ENCODE data around the gene SETD3. TPM values are rescaled to one million over a fixed set of nuclear protein-coding genes. Genes with fewer than 3 reads are reported as not detected.

The SETD3 gene
- polyA plus RNA-seq, 1 donor from 2014 or later = 49.6 TPM

- Histone ChIP-seq H3K9me2 (ENCODE audit: insufficient read depth, low read length) (no peaks in the 10 kb centered on the region), H3K79me2 (replicated peaks; ENCODE audit: insufficient read depth, low read length) (no peaks in the 10 kb centered on the region), H3K27ac (ENCODE audit: low read length) (no peak overlapping the region), H3K27me3 (ENCODE audit: insufficient read depth, low read depth, low read length) (no peaks in the 10 kb centered on the region), H3K36me3 (ENCODE audit: insufficient read depth, low read length) (no peaks in the 10 kb centered on the region), H3K4me3 (ENCODE audit: low read length) (no peak overlapping the region), H3K9ac (ENCODE audit: low read length) (no peak overlapping the region), H4K20me1 (ENCODE audit: insufficient read depth) (no peaks in the 10 kb centered on the region), H3K4me2 (ENCODE audit: low read length) (no peak overlapping the region), H3F3A (ENCODE audit: insufficient read depth, low read length, poor library complexity, severe bottlenecking) (no peaks in the 10 kb centered on the region), H3K9me3 (ENCODE audit: low read length) (no peaks in the 10 kb centered on the region), H2AFZ (ENCODE audit: low read depth, low read length) (no peak overlapping the region)
- TF ChIP-seq EZH2 (IDR thresholded peaks at IDR 0.05; ENCODE audit: borderline replicate concordance, insufficient read depth, low read length, poor library complexity, severe bottlenecking) (no peak), EP300 (conservative IDR thresholded peaks at IDR 0.05; ENCODE audit: poor library complexity, severe bottlenecking) (no peak), SMC3 (conservative IDR thresholded peaks at IDR 0.05; ENCODE audit: poor library complexity) (no peak)
These were observed 30.9 kb upstream of the SETD3 start for GRCh38 chr14:99511421-99512109.

- Histone ChIP-seq H3K9me3 (ENCODE audit: low read length) (no peaks in the 10 kb centered on the region), H3K36me3 (ENCODE audit: insufficient read depth, low read length) (no peaks in the 10 kb centered on the region), H2AFZ (ENCODE audit: low read depth, low read length) (no peak overlapping the region), H3K79me2 (replicated peaks; ENCODE audit: insufficient read depth, low read length) (no peaks in the 10 kb centered on the region), H3F3A (ENCODE audit: insufficient read depth, low read length, poor library complexity, severe bottlenecking) (no peaks in the 10 kb centered on the region), H3K9ac (ENCODE audit: low read length) (no peak overlapping the region), H3K9me2 (ENCODE audit: insufficient read depth, low read length) (no peaks in the 10 kb centered on the region), H3K4me3 (ENCODE audit: low read length) (no peak overlapping the region), H4K20me1 (ENCODE audit: insufficient read depth) (no peaks in the 10 kb centered on the region), H3K27ac (ENCODE audit: low read length) (no peak overlapping the region), H3K27me3 (ENCODE audit: insufficient read depth, low read depth, low read length) (no peaks in the 10 kb centered on the region), H3K4me2 (ENCODE audit: low read length) (no peak overlapping the region)
- TF ChIP-seq RAD21 (conservative IDR thresholded peaks at IDR 0.05) (no peak), SMC3 (conservative IDR thresholded peaks at IDR 0.05; ENCODE audit: poor library complexity) (no peak), REST (IDR thresholded peaks at IDR 0.05; ENCODE audit: borderline replicate concordance) (no peak), CTCF (IDR thresholded peaks at IDR 0.05; ENCODE audit: poor library complexity, severe bottlenecking) (no peak), EZH2 (IDR thresholded peaks at IDR 0.05; ENCODE audit: borderline replicate concordance, insufficient read depth, low read length, poor library complexity, severe bottlenecking) (no peak), EP300 (conservative IDR thresholded peaks at IDR 0.05; ENCODE audit: poor library complexity, severe bottlenecking) (no peak), POLR2AphosphoS5 (IDR thresholded peaks at IDR 0.05) (no peak), TAF1 (IDR thresholded peaks at IDR 0.05; ENCODE audit: low read depth) (no peak), MXI1 (conservative IDR thresholded peaks at IDR 0.05; ENCODE audit: poor library complexity, severe bottlenecking) (no peak)
These were observed 30.0 kb upstream of the SETD3 start for GRCh38 chr14:99510556-99511139.
